Stimulated activated naive B cell treated with anti-CD40 and anti-IgM and Interleukin-4, amounts not matched to agents 10 μg/mL and 1 μg/mL and 100 μg/mL, for 72 hours (primary cell): ENCODE measurements around the gene MYO1D.
A peak's percentile ranks its signal among the peaks of the same experiment; 100 is the strongest.

Source experiments
- ATAC-seq, 2 donors: fragments of 150-1000 bp; cut with Tn5 transposase; replicated peaks; 2 replicates each; pipeline ENCODE4 v1.10.0; 2021; ENCODE audit warnings: moderate library complexity in 1 of 2
- DNase-seq: peaks from one replicate; pipeline ENCODE4 v3.0.0; 2021
- H3K27ac Mint-ChIP-seq: one replicate; pipeline ENCODE4 v1.8.0; 2022; ENCODE audit warnings: mild to moderate bottlenecking, mixed read lengths
- H3K27me3 Mint-ChIP-seq, 2 donors: one replicate each; pipeline ENCODE4 v1.8.0; 2022; ENCODE audit warnings: mixed read lengths in 2 of 2
- H3K36me3 Mint-ChIP-seq, 2 donors: one replicate each; pipeline ENCODE4 v1.8.0; 2022; ENCODE audit warnings: mixed read lengths in 2 of 2, mild to moderate bottlenecking in 1 of 2
- H3K4me1 Mint-ChIP-seq, 2 donors: one replicate each; pipeline ENCODE4 v1.8.0; 2022; ENCODE audit warnings: mixed read lengths in 2 of 2, mild to moderate bottlenecking in 1 of 2
- H3K4me3 Mint-ChIP-seq, 2 donors: one replicate each; pipeline ENCODE4 v1.8.0; 2022; ENCODE audit warnings: mild to moderate bottlenecking in 2 of 2, mixed read lengths in 2 of 2, moderate library complexity in 1 of 2
- H3K9me3 Mint-ChIP-seq, 2 donors: one replicate each; pipeline ENCODE4 v1.8.0; 2022; ENCODE audit warnings: mixed read lengths in 2 of 2, mild to moderate bottlenecking in 1 of 2

The MYO1D gene

DNA sequence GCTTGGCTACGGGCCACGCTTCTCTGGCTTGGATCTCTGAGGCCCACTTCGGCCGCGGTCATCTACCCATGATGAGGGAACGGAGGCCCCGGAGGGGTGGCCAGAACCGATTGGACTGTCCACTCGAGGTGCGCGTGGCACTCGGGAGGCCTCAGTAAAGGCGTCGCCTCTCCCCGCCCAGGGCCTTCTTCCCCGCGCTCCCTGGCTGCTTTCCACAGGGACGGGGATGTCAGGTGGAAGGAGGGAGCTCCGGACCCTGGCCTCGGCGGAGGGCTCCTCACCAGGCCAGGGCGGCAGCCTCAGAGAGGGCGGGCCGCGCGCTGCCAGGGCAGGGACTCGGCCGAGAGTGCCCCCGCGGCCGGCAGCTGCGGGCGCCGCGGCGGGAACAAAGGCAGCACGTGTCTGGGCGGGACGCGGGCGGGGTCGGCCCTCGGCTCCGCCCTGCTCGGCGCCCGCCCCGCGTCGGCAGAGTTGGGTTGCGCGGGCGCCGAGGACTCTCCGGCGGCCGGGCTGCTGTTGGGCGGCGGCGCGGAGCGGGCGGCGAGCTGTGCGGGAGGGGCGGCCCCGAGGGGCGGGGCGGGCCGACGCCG is 390.7 kb downstream of the MYO1D start:
- H3K4me1 Mint-ChIP-seq: peaks cover 28 to 54% of the 10 kb centered on the region in 2 donors
- peak overlapping the region; percentile 65 for H3K27ac Mint-ChIP-seq
- DNase-seq (peak; percentile 43), ATAC-seq (peak; percentile 73 to 82)
- H3K4me3 Mint-ChIP-seq: peak overlapping the region; percentile 75 to 78
- no peaks in the 10 kb centered on the region for H3K27me3 Mint-ChIP-seq
- H3K36me3 Mint-ChIP-seq: peaks cover 22 to 37% of the 10 kb centered on the region in 2 donors
- no peaks in the 10 kb centered on the region for H3K9me3 Mint-ChIP-seq

DNA sequence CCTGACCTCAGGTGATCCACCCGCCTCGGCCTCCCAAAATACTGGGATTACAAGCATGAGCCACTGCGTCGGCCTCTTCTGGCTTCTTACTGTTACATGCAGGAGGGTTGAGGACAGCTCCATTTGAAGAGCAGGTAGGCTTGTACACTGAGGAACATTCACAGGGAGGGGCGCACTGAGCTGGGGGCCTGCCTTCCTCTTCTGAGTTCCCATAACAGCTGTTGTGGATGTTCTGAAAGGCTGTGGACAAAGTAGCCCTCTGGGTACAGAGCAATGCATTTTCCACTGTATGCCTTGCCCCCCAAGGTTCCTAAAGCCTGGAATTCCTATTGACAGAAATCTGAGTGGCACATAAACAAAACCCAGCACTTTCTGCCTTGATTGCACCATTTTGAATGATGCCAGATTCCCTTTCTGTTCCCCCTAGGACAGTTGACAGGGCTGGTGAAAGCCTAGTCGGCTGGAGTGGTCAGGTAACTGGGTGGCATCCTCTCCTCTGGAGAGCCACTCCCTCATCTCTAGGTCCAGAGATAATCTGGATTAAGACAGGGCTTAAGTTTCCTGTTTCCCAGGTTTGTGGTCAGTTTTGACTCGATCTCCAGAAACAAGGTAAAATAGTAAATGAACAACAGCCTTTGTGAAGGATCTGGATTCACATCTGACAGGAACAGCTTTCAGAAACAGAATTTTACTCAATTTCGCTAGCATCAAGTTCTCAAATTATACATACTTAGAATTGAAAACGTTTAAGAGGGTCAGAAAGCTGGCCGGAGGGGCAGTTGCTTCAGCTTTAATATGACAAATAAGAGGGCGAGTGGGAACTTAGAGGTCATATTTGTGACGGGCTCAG is 391.4 kb downstream of the MYO1D start:
- peaks cover 25 to 48% of the 10 kb centered on the region in 2 donors for H3K4me1 Mint-ChIP-seq
- H3K27ac Mint-ChIP-seq: peak overlapping the region; percentile 65
- H3K9me3 Mint-ChIP-seq: no peaks in the 10 kb centered on the region
- H3K36me3 Mint-ChIP-seq: peaks cover 22 to 37% of the 10 kb centered on the region in 2 donors
- ATAC-seq (no peak), DNase-seq (no peak)
- no peaks in the 10 kb centered on the region for H3K27me3 Mint-ChIP-seq
- H3K4me3 Mint-ChIP-seq: peak overlapping the region; percentile 75 to 78

DNA sequence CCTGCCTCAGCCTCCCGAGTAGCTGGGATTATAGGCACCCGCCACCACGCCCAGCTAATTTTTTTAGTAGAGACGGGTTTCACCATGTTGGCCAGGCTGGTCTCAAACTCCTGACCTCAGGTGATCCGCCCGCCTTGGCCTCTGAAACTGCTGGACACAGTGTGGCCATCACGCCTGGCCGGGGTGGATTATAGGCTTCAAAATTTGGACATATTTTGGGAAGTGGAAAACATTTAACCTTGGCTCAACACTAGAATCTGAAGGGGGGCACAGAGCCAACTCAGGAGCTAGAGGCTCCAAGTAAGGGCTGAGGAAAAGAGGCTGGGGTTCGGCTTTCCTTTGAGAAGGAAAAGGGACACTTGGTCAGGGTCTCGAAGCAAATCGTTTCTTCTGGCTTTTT is 392.3 kb downstream of the MYO1D start:
- H3K36me3 Mint-ChIP-seq: peaks cover 23 to 35% of the 10 kb centered on the region in 2 donors
- DNase-seq (no peak), ATAC-seq (no peak)
- H3K27ac Mint-ChIP-seq: peak overlapping the region; percentile 56
- no peak overlapping the region for H3K4me3 Mint-ChIP-seq
- no peaks in the 10 kb centered on the region for H3K9me3 Mint-ChIP-seq
- peaks cover 22 to 40% of the 10 kb centered on the region in 2 donors for H3K4me1 Mint-ChIP-seq
- no peaks in the 10 kb centered on the region for H3K27me3 Mint-ChIP-seq

DNA sequence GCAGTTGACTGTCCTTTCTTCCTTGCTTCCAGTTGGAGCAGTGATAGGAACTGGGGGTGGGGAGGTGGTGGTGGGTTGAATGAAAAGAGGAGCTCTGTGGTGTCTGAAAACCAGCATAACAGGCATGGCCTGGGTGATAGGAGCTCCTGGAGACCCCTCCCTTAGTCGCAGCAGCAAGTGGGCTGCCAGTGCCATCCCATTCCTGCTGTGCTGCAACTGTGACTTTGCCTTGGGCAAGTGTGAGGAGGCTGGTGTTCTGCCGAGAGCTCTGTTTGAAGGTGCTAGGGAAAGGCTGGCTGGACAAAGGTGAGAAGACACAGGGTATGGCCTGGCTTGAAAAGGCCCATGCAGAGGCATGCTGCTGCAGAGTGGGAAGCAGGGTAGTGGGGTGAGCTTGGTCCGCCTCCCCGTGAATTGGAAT is 392.9 kb downstream of the MYO1D start:
- Mint-ChIP-seq H3K27me3 (no peaks in the 10 kb centered on the region), H3K36me3 (peaks cover 25 to 36% of the 10 kb centered on the region in 2 donors), H3K9me3 (no peaks in the 10 kb centered on the region), H3K4me1 (peaks cover 16 to 34% of the 10 kb centered on the region in 2 donors), H3K27ac (no peak overlapping the region), H3K4me3 (peak overlapping the region in 1 of 2 donors; percentile 8)
- DNase-seq (no peak), ATAC-seq (no peak)

DNA sequence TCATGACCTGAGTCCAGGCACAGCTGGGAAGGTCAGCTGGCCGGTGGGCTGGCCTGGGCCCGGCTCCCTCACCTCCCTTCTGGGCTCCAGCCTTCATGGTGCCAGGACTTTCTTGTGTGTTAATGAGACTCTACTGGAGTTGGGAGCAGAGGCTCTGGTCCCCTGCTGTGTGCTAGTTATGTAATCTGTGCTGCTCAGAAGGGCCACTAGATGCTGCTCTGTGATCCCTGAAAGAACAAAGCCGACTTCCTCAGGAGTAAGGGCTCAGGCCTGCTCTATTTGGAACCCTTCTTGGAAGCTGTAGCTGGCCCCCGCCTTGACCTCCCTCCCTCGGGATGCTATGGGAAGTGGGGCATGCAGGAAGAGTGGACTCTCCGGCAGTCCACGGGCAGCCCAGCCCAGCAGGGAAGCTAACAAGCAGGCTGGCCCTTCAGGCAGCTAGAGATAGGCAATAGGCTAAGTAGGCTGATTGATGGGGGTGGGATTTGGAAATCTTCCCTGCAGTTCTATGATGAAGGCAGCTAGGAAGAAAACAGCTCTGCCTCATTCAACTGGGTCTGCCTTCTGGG is 393.4 kb downstream of the MYO1D start:
- Mint-ChIP-seq H3K9me3 (no peaks in the 10 kb centered on the region), H3K36me3 (peaks cover 19 to 34% of the 10 kb centered on the region in 2 donors), H3K27me3 (no peaks in the 10 kb centered on the region), H3K4me3 (no peak overlapping the region), H3K27ac (no peak overlapping the region), H3K4me1 (peaks cover 15 to 29% of the 10 kb centered on the region in 2 donors)
- ATAC-seq: peak; percentile 46 to 51
- DNase-seq: no peak

DNA sequence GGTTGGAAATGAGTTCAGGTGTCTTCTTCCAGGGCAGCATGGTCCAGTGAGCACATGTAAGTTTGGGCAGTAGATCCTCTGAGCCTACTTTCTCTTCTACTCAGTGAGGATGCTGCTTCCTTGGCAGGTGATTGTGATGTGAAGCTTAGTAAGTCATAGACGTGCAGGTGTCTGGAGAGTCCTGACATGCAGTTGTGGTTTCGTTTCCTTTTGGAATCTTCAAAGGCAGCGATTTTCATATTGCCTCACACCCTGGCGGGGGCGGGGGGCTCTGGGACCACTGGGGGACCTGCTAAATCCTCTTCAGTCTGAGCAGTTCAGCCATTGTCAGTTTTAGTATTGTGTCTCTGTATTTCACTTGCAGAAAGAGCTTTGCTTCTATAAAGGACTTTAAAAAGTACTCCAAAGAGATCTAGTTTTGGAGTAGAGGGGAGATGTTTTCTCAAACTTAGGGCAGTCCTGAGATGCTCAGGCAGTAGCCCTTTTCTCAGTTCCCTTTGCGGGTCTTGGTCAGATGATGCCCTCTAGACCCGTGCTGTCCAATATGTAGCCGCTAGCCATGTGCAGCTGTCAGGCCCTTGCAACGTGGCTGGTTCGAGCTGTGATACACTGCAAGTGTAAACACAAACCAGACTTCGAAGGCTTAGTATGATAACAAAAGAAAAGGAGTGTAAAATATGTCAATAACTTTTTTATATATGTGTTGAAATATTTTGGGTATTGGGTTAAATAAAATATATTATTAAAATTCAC is 394.2 kb downstream of the MYO1D start:
- Mint-ChIP-seq H3K4me1 (peaks cover 9 to 21% of the 10 kb centered on the region in 2 donors), H3K27me3 (no peaks in the 10 kb centered on the region), H3K36me3 (peaks cover 15 to 32% of the 10 kb centered on the region in 2 donors), H3K9me3 (no peaks in the 10 kb centered on the region), H3K4me3 (no peak overlapping the region), H3K27ac (no peak overlapping the region)
- ATAC-seq: no peak
- no peak for DNase-seq

DNA sequence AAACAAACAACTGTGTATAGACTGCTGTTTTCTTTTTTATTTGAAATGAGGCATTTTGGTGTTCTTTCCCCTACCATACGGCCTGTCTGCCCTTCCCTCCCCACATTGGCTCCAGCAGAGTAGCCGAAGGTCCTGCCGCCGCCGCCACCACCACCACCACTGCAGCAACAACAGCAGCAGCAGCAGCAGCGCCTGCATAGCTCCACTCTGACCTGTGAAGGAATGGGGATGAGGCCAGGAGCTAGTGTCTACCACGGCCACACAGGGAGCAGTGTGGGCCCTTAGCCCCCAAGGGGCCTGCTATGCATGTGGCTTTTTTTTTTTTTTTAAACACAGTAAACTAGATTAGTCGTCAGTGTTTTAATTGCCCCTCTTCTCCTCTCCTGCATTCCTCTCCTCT is 395.7 kb downstream of the MYO1D start:
- peaks cover 6 to 17% of the 10 kb centered on the region in 2 donors for H3K4me1 Mint-ChIP-seq
- H3K27me3 Mint-ChIP-seq: no peaks in the 10 kb centered on the region
- H3K9me3 Mint-ChIP-seq: no peaks in the 10 kb centered on the region
- H3K36me3 Mint-ChIP-seq: peaks cover 22 to 41% of the 10 kb centered on the region in 2 donors
- DNase-seq: no peak
- ATAC-seq: no peak
- H3K27ac Mint-ChIP-seq: no peak overlapping the region
- H3K4me3 Mint-ChIP-seq: no peak overlapping the region

DNA sequence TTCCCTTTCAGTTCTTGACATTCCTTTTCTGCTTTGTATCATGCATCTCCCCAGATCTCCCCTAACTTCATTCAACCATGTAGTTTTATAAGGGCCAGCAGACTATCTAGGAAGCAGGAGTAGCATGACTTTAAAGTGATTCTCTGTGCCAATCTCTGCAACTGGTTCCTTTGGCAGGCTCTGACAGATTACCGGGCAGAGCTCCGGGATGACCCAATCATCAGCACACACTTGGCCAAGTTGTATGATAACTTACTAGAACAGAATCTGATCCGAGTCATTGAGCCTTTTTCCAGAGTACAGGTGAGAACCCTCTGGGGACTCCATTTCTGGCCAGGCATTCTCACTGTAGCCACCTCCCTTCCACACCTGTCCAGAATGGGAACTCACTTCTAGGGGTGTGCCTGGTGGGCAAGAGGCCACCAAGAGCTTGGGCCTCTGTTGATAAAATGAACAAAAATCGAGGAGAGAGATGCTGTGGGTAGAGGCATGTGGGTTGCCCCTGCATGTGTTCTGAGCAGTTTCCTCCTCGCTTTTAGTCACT is 397.8 kb downstream of the MYO1D start:
- DNase-seq: no peak
- no peaks in the 10 kb centered on the region for H3K27me3 Mint-ChIP-seq
- no peak overlapping the region for H3K4me3 Mint-ChIP-seq
- H3K9me3 Mint-ChIP-seq: no peaks in the 10 kb centered on the region
- peaks cover 35 to 55% of the 10 kb centered on the region in 2 donors for H3K36me3 Mint-ChIP-seq
- no peak for ATAC-seq
- H3K27ac Mint-ChIP-seq: peak overlapping the region; percentile 10
- H3K4me1 Mint-ChIP-seq: peaks cover 1 to 14% of the 10 kb centered on the region in 2 donors

DNA sequence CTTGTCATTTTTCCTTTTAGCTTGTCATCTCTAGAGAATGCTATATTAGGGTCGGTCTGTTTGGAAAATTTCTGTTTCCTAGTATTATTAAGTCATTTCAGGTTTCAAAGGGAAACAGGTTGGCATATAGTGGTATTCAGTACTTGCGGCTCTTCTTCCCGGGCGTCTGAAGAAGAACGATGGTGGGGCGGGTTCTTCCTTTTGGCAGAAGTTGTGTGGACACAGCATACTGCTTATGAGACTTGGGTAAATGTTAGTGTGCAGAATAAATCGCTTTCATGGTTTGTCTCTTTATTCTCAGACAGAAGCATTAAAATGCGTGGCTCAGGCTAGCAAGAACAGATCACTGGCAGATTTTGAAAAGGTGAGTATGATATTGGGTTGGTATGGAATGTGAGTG is 399.7 kb downstream of the MYO1D start:
- no peak overlapping the region for H3K27ac Mint-ChIP-seq

DNA sequence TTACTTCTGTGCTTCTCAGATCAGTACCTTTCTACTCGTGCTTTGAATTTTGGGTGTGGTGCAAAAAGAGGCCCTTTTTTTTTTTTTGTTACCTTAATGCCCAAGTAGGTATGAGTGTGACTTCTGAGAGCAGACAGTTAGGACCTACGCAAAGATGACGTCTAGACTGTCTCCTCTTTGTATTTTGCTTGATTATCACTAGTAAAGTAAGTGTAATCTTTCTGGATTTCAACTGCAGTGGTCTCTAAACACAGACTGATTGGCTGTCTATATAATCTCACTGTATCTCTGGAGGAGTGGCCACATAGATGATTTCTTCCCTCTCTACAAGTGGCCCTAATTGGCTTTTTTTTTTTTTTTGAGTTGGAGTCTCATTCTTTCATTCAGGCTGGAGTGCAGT is 401.7 kb downstream of the MYO1D start:
- peaks cover 44 to 68% of the 10 kb centered on the region in 2 donors for H3K36me3 Mint-ChIP-seq
- no peak overlapping the region for H3K27ac Mint-ChIP-seq
- H3K9me3 Mint-ChIP-seq: no peaks in the 10 kb centered on the region
- peaks cover 0 to 5% of the 10 kb centered on the region in 2 donors for H3K4me1 Mint-ChIP-seq
- ATAC-seq: no peak
- H3K4me3 Mint-ChIP-seq: no peak overlapping the region
- DNase-seq: no peak
- H3K27me3 Mint-ChIP-seq: no peaks in the 10 kb centered on the region

More for the DNA sequence above, 399.7 kb downstream of the MYO1D start:
- Mint-ChIP-seq H3K4me3 (no peak overlapping the region), H3K36me3 (peaks cover 35 to 56% of the 10 kb centered on the region in 2 donors), H3K27me3 (no peaks in the 10 kb centered on the region), H3K4me1 (peaks cover 0 to 1% of the 10 kb centered on the region in 2 donors), H3K9me3 (no peaks in the 10 kb centered on the region)
- no peak for ATAC-seq
- no peak for DNase-seq

DNA sequence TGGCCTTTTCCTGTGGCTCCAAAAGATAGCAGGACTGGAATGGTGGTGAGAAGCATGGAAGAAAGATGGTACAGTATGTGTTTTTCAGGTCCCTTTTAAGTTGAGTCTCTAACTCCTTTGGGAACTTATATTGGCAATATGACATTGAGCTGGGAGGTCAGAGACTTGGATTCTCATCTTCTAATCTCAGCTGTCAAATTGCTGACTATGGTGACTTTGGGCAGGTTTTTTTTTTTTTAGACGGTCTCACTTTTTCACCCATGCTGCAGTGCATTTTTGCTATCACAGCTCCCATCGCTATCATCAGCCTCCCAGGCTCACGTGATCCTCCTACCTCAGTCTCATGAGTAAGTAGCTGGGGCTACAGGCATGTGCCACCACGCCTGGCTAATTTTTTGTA is 405.3 kb downstream of the MYO1D start:
- Mint-ChIP-seq H3K27me3 (no peaks in the 10 kb centered on the region), H3K36me3 (peaks cover 53 to 67% of the 10 kb centered on the region in 2 donors), H3K4me3 (no peak overlapping the region), H3K9me3 (no peaks in the 10 kb centered on the region), H3K4me1 (peaks cover 0 to 10% of the 10 kb centered on the region in 2 donors), H3K27ac (no peak overlapping the region)
- DNase-seq (no peak), ATAC-seq (no peak)

DNA sequence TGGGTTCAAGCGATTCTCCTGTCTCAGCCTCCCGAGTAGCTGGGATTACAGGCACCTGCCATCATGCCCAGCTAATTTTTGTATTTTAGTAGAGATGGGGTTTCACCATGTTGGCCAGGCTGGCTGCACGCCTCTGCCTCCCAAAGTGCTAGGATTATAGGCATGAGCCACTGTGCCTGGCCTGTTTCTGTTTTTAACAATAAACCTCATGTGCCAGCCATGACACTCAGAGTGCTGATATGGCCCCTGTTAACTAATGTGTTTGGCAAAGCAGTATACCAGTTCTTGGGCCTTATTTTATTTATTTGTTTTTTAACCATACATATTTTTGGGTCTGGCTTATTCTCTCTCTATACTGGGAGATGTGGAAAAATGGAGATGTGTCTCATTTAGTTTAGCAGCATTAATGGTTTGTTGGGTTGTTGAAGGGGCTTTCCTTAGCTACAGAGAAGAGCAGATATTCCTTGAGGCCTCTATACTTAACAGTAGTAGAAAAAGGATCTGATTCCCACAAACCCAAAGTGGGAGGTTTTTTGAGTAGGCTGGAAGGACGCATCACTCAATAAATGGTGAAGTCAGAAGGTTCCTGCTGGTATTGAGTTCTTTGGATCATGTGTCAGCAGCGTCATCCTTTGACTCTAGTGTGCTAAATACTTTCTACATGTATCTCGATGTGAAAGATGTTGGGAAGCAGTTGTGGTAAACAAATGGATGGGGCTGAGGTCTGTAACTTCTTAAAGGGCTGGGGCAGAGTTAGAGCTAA is 406.3 kb downstream of the MYO1D start:
- Mint-ChIP-seq H3K36me3 (peaks cover 55 to 68% of the 10 kb centered on the region in 2 donors), H3K27ac (no peak overlapping the region), H3K9me3 (no peaks in the 10 kb centered on the region), H3K4me3 (no peak overlapping the region), H3K27me3 (no peaks in the 10 kb centered on the region), H3K4me1 (peaks cover 0 to 10% of the 10 kb centered on the region in 2 donors)
- DNase-seq (no peak), ATAC-seq (no peak)

DNA sequence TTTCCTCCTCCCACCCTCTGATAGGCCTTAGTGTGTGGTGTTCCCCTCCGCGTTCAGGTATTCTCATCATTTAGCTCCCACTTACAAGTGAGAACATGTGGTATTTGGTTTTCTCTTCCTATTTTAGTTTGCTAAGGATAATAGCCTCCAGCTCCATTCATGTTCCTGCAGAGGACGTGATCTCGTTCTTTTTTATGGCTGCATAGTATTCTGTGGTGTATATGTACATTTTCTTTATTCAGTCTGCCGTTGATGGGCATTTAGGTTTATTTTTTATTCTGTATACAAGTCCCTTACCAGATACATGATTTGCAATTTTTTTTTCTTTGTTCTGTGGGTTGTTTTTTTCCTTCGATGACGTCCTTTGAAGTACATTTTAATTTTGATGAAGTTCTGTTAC is 409.0 kb downstream of the MYO1D start:
- DNase-seq (no peak), ATAC-seq (no peak)
- H3K4me1 Mint-ChIP-seq: peaks cover 0 to 10% of the 10 kb centered on the region in 2 donors
- H3K36me3 Mint-ChIP-seq: peaks cover 42 to 48% of the 10 kb centered on the region in 2 donors
- H3K27ac Mint-ChIP-seq: peak overlapping the region; percentile 26
- H3K9me3 Mint-ChIP-seq: no peaks in the 10 kb centered on the region
- no peak overlapping the region for H3K4me3 Mint-ChIP-seq
- no peaks in the 10 kb centered on the region for H3K27me3 Mint-ChIP-seq
